GM12878 (cell line): Measurements from ENCODE around the gene PHYHIPL. TPM values are rescaled to one million over a fixed set of nuclear protein-coding genes. Genes with fewer than 3 reads are reported as not detected.
"Not testable (repeated sequence)": the region's sequence is repeated elsewhere in the genome, so short reads cannot be mapped to it uniquely, and the experiment has no call there.

Experiments
- ATAC-seq: fragments of 200-7000 bp; cut with Tn5 transposase; 3 replicates; pipeline ENCODE4 v1.9.1; 2020; ENCODE audit warnings: mild to moderate bottlenecking, moderate library complexity
- BruUV-seq: library from RNA; stranded (reverse); fragments of 400-500 nt; replicated peaks from 2 replicates; lab custom pipeline; 2021; lab: Mats Ljungman, UMichigan
- CTCF ChIA-PET: fragments of 300-600 bp; sonication (Branson Sonifier 250); formaldehyde crosslinking; extraction: SDS; loops from one replicate; lab custom pipeline; 2021; ENCODE audit warnings: inconsistent platforms; lab: Yijun Ruan, JAX
- POLR2A ChIA-PET: fragments of 350-600 bp; formaldehyde crosslinking; extraction: SDS; loops from one replicate; lab custom pipeline; 2021; ENCODE audit warnings: inconsistent platforms; lab: Charles Lee
- RAD21 ChIA-PET: fragments of 300-600 bp; sonication (Branson Sonifier 250); formaldehyde crosslinking; loops from one replicate; lab custom pipeline; 2023; ENCODE audit warnings: antibody characterized with exemption; ENCODE audit not compliant: unreplicated experiment; lab: Charles Lee
- SMC1A ChIA-PET: fragments of 300-600 bp; sonication (Branson Sonifier 250); formaldehyde crosslinking; loops from one replicate; lab custom pipeline; 2023; ENCODE audit not compliant: unreplicated experiment, uncharacterized antibody; lab: Charles Lee
- DNase-seq: peaks from one replicate; pipeline ENCODE4 v3.0.0-alpha.2; 2011; ENCODE audit warnings: low read depth, low spot score
- FAIRE-seq: peaks from 3 replicates; lab custom pipeline; 2011; peaks lifted over from hg19 to GRCh38; lab: Jason Lieb, UNC
- H2AFZ ChIP-seq: 2 replicates; pipeline ENCODE4 v1.6.0; 2011; ENCODE audit warnings: low read depth, low read length, control low read depth; ENCODE audit not compliant: control insufficient read depth
- H3K27ac ChIP-seq: 2 replicates; pipeline ENCODE4 v1.5.1; 2011; ENCODE audit warnings: control low read depth; ENCODE audit not compliant: control insufficient read depth, insufficient read depth
- H3K27me3 ChIP-seq, 2 experiments: replicated peaks in 1 of 2; 2 replicates each; pipeline versions ENCODE4 v1.6.0 to v1.6.1; 2011; ENCODE audit warnings: low read length in 1 of 2; ENCODE audit not compliant: control insufficient read depth in 2 of 2, insufficient read depth in 2 of 2
- H3K36me3 ChIP-seq, 2 experiments: 2 replicates each; pipeline ENCODE4 v1.5.1; 2011; ENCODE audit warnings: low read length in 1 of 2; ENCODE audit not compliant: control insufficient read depth in 2 of 2, insufficient read depth in 2 of 2
- H3K4me1 ChIP-seq: 2 replicates; pipeline ENCODE4 v1.6.1; 2011; ENCODE audit warnings: mild to moderate bottlenecking, low read length, moderate library complexity, mixed read lengths; ENCODE audit not compliant: control insufficient read depth, insufficient read depth
- H3K4me2 ChIP-seq: 2 replicates; pipeline ENCODE4 v1.6.0; 2011; ENCODE audit warnings: control low read depth; ENCODE audit not compliant: control insufficient read depth, insufficient read depth
- H3K4me3 ChIP-seq: fragments of 200-600 bp; sonication (generic); 2 replicates; pipeline ENCODE4 v1.5.1; 2016
- H3K79me2 ChIP-seq: 2 replicates; pipeline ENCODE4 v1.6.0; 2011; ENCODE audit warnings: low read length; ENCODE audit not compliant: control insufficient read depth, insufficient read depth
- H3K9ac ChIP-seq: 2 replicates; pipeline ENCODE4 v1.8.0; 2011; ENCODE audit warnings: low read length, control low read depth, mixed read lengths; ENCODE audit not compliant: control insufficient read depth, insufficient read depth
- H3K9me3 ChIP-seq: replicated peaks from 3 replicates; pipeline ENCODE4 v1.5.1; 2011; ENCODE audit warnings: mild to moderate bottlenecking, low read length; ENCODE audit not compliant: control insufficient read depth, insufficient read depth
- H4K20me1 ChIP-seq: 2 replicates; pipeline ENCODE4 v1.6.0; 2011; ENCODE audit not compliant: control insufficient read depth, insufficient read depth
- EED ChIP-seq: sonication (generic); IDR thresholded peaks from 2 replicates; pipeline ENCODE4 v1.6.1; 2016; ENCODE audit warnings: antibody characterized with exemption, low read depth
- EGR1 ChIP-seq, 2 experiments: IDR thresholded peaks; 1 replicate in 1 of 2; 2 replicates in 1 of 2; pipeline ENCODE4 v1.6.1; 2011 to 2012; ENCODE audit warnings: low read depth in 2 of 2, low read length in 2 of 2, borderline replicate concordance in 1 of 2, mild to moderate bottlenecking in 1 of 2, moderate library complexity in 1 of 2
- TAF1 ChIP-seq: IDR thresholded peaks from 2 replicates; pipeline ENCODE4 v1.6.1; 2011; ENCODE audit warnings: mild to moderate bottlenecking, low read depth, low read length, borderline replicate concordance
- WGBS: methylation state at CpG from one replicate; pipeline ENCODE4 v1.1.6; 2016; ENCODE audit warnings: low lambda C conversion rate; ENCODE audit not compliant: insufficient replicate concordance, insufficient coverage; ENCODE audit errors: missing lambda C conversion rate; 5-methylcytosine and 5-hydroxymethylcytosine counted together
- in situ Hi-C: fragments of 300-500 bp; cut with MboI; formaldehyde crosslinking; loops from 9 replicates; pipeline ENCODE4 v1.14.3; 2018; ENCODE audit warnings: mixed read lengths
- intact Hi-C: fragments of 100-400 bp; cut with micrococcal nuclease; formaldehyde crosslinking; loops from one replicate; pipeline ENCODE4 v1.14.2; 2022; ENCODE audit not compliant: unreplicated experiment
- polyA plus RNA-seq, 11 experiments: library from polyadenylated mRNA; depleted of rRNA in 4 of 11; unstranded in 6 of 11; stranded (reverse) in 5 of 11; fragments of >200 nt; fragmentation: Nextera tagmentation in 4 of 11; fragmentation: Illumina TruSeq in 1 of 11; extraction: Ambion mirVana in 4 of 11; extraction: Trizol in 1 of 11; gene quantifications; 1 replicate in 1 of 11; 2 replicates in 10 of 11; pipeline versions ENCODE4 v1.2.1 to v1.2.3, GENCODE V29; 2011 to 2016; ENCODE audit warnings: inconsistent platforms in 2 of 11, missing spikeins in 2 of 11, low read depth in 1 of 11
- total RNA-seq, 4 experiments: library from RNA; depleted of rRNA in 3 of 4; stranded (reverse); fragments of >200 nt in 3 of 4; fragmentation: Illumina TruSeq in 1 of 4; extraction: Trizol in 1 of 4; gene quantifications; 2 replicates each; pipeline versions ENCODE4 v1.2.1 to v1.2.3, GENCODE V29; 2013 to 2021

PHYHIPL gene
- total and polyA plus RNA-seq, 10 of the 15 experiments (the other 5 are each of a cell fraction or from before 2014, with no cell fraction given): 0.06 to 0.40 (median 0.18) TPM; not detected in 2

- SMC1A ChIA-PET: interaction anchor here (1.3 to 2.1 kb wide), 4 partner anchors 10 to 285 kb away, joined by 3 to 11 read pairs (median 4); no protein-coding TSS in a partner anchor
- Histone ChIP-seq H3K4me3 (no peak overlapping the region), H3K27me3 (no peaks in the 10 kb centered on the region), H3K4me1 (no peaks in the 10 kb centered on the region), H3K27ac (no peak overlapping the region), H3K4me2 (no peak overlapping the region), H3K9me3 (no peaks in the 10 kb centered on the region), H2AFZ (no peak overlapping the region), H3K36me3 (no peaks in the 10 kb centered on the region), H3K79me2 (no peaks in the 10 kb centered on the region), H4K20me1 (no peaks in the 10 kb centered on the region), H3K9ac (no peak overlapping the region)
- intact Hi-C loops: no loop called here
- in situ Hi-C loops: no loop called here
- POLR2A ChIA-PET: no interaction called here
- no peak for FAIRE-seq
- TF ChIP-seq EED (no peak), TAF1 (no peak), EGR1 (IDR thresholded peaks at IDR 0.05; ENCODE audit: borderline replicate concordance in 1 of 2, low read depth in 2 of 2, low read length in 2 of 2) (no peak)
- ATAC-seq: no peak
- RAD21 ChIA-PET: no interaction called here
- CTCF ChIA-PET: interaction anchor here (1.5 kb wide), 1 partner anchor 403 kb away, joined by 4 read pairs; no protein-coding TSS in a partner anchor
- no peak for DNase-seq
- BruUV-seq: no TSS peak
Observed at GRCh38 chr10:59222788-59223187, 46.3 kb downstream of the PHYHIPL start.

GRCh38 chr10:59223597-59223996, 47.2 kb downstream of the PHYHIPL start:
- CTCF ChIA-PET, POLR2A ChIA-PET, H3K9ac ChIP-seq, H3K4me2 ChIP-seq, H3K4me3 ChIP-seq, DNase-seq, H3K27ac ChIP-seq, H3K36me3 ChIP-seq, H2AFZ ChIP-seq, intact Hi-C loops, H3K79me2 ChIP-seq, ATAC-seq, H3K27me3 ChIP-seq, H4K20me1 ChIP-seq, FAIRE-seq, RAD21 ChIA-PET, BruUV-seq, H3K4me1 ChIP-seq, H3K9me3 ChIP-seq, in situ Hi-C loops: not testable (repeated sequence)
- SMC1A ChIA-PET: interaction anchor here (1.3 to 2.1 kb wide), 4 partner anchors 9 to 286 kb away, joined by 3 to 11 read pairs (median 4); no protein-coding TSS in a partner anchor
- 0% methylated on average over 2 of the region's 2 CpGs for WGBS
